HepG2 (cell line): ENCODE measurements around the gene HTR6. TPM values are rescaled to one million over a fixed set of nuclear protein-coding genes. Genes with fewer than 3 reads are reported as not detected.

ENCODE experiments used
- ATAC-seq: fragments of 200-7000 bp; cut with Tn5 transposase; 3 replicates; pipeline ENCODE4 v1.9.1; 2020; ENCODE audit warnings: mild to moderate bottlenecking, moderate library complexity
- BruUV-seq: library from RNA; stranded (reverse); fragments of 400-500 nt; replicated peaks from 2 replicates; lab custom pipeline; 2021; lab: Mats Ljungman, UMichigan
- CTCF ChIA-PET: fragments of 300-600 bp; formaldehyde crosslinking; extraction: SDS; loops from one replicate; lab custom pipeline; 2021; ENCODE audit warnings: low total read pairs, inconsistent platforms, low intra/inter-chr PET ratio; lab: Yijun Ruan, JAX
- POLR2A ChIA-PET: fragments of 350-600 bp; sonication (Branson Sonifier 250); formaldehyde crosslinking; loops from one replicate; lab custom pipeline; 2020; ENCODE audit warnings: antibody characterized with exemption, inconsistent platforms; lab: Yijun Ruan, JAX
- DNase-seq: peaks from one replicate; pipeline ENCODE4 v3.0.0-alpha.2; 2015; ENCODE audit warnings: low spot score
- FAIRE-seq: peaks from 3 replicates; lab custom pipeline; 2011; peaks lifted over from hg19 to GRCh38; lab: Jason Lieb, UNC
- H2AFZ ChIP-seq: one replicate; pipeline ENCODE4 v1.6.1; 2011; ENCODE audit warnings: low read length, inconsistent platforms
- H3K27ac ChIP-seq: fragments of 300-600 bp; 3 replicates; pipeline ENCODE4 v1.8.0; 2011; ENCODE audit warnings: mixed run types, mild to moderate bottlenecking, mixed read lengths, low read length, inconsistent platforms; ENCODE audit not compliant: insufficient read depth; ENCODE audit errors: extremely low read length
- H3K27me3 ChIP-seq, 2 experiments: fragments of 200-600 bp in 1 of 2; 2 replicates in 1 of 2; 3 replicates in 1 of 2; pipeline versions ENCODE4 v1.6.0 to v1.8.0; 2011; ENCODE audit warnings: low read length in 2 of 2, mild to moderate bottlenecking in 2 of 2, moderate library complexity in 2 of 2, inconsistent platforms in 1 of 2; ENCODE audit not compliant: insufficient read depth in 2 of 2, control insufficient read depth in 1 of 2
- H3K36me3 ChIP-seq, 2 experiments: fragments of 200-600 bp in 1 of 2; replicated peaks in 1 of 2; 2 replicates in 1 of 2; 3 replicates in 1 of 2; pipeline versions ENCODE4 v1.5.1 to v1.8.0; 2011; ENCODE audit warnings: low read length in 2 of 2, inconsistent platforms in 1 of 2; ENCODE audit not compliant: insufficient read depth in 2 of 2, control insufficient read depth in 1 of 2
- H3K4me1 ChIP-seq: 2 replicates; pipeline ENCODE4 v1.5.1; 2012; ENCODE audit warnings: low read length, inconsistent platforms; ENCODE audit not compliant: insufficient read depth
- H3K4me2 ChIP-seq: 2 replicates; pipeline ENCODE4 v1.6.0; 2011; ENCODE audit warnings: low read depth, low read length, inconsistent platforms
- H3K4me3 ChIP-seq, 3 experiments: fragments of 200-600 bp in 1 of 3; sonication (generic), shearing (Covaris generic) in 1 of 3; replicated peaks in 1 of 3; 2 replicates each; pipeline ENCODE4 v1.5.1; 2011 to 2016; ENCODE audit warnings: low read length in 3 of 3, inconsistent platforms in 2 of 3, low read depth in 2 of 3, mild to moderate bottlenecking in 2 of 3, control low read depth in 1 of 3, mixed read lengths in 1 of 3; ENCODE audit not compliant: insufficient read depth in 1 of 3
- H3K79me2 ChIP-seq: one replicate; pipeline ENCODE4 v1.6.1; 2011; ENCODE audit warnings: low read length, inconsistent platforms; ENCODE audit not compliant: insufficient read depth
- H3K9ac ChIP-seq: 2 replicates; pipeline ENCODE4 v1.6.0; 2011; ENCODE audit warnings: mild to moderate bottlenecking, low read depth, low read length, inconsistent platforms; ENCODE audit not compliant: insufficient read depth
- H3K9me3 ChIP-seq: 2 replicates; pipeline ENCODE4 v1.5.1; 2012; ENCODE audit warnings: mild to moderate bottlenecking, low read length
- H4K20me1 ChIP-seq: 2 replicates; pipeline ENCODE4 v1.6.0; 2011; ENCODE audit warnings: inconsistent platforms, mild to moderate bottlenecking, low read length, moderate library complexity; ENCODE audit not compliant: insufficient read depth
- ATF7-NPFF ChIP-seq: sonication (generic); formaldehyde crosslinking; IDR thresholded peaks from 2 replicates; pipeline ENCODE4 v1.8.1; 2023; ENCODE audit warnings: mild to moderate bottlenecking, low read depth, missing genetic modification reagents, moderate library complexity
- EEA1 ChIP-seq: sonication (generic); formaldehyde crosslinking; IDR thresholded peaks from 2 replicates; pipeline ENCODE4 v1.5.1; 2020; ENCODE audit warnings: mild to moderate bottlenecking, missing genetic modification reagents, borderline replicate concordance
- FOSL2 ChIP-seq: sonication (generic); formaldehyde crosslinking; IDR thresholded peaks from 2 replicates; pipeline ENCODE4 v1.4.0; 2020; ENCODE audit warnings: missing genetic modification reagents
- FOXP1 ChIP-seq, 2 experiments: fragments of 450-650 bp in 1 of 2; IDR thresholded peaks; 2 replicates each; pipeline ENCODE4 v1.6.1; 2017 to 2018; ENCODE audit warnings: antibody characterized with exemption in 1 of 2
- NFKB2 ChIP-seq: sonication (generic); formaldehyde crosslinking; IDR thresholded peaks from 2 replicates; pipeline ENCODE4 v1.4.0; 2020; ENCODE audit warnings: missing genetic modification reagents, borderline replicate concordance
- RAD21 ChIP-seq: fragments of 450-650 bp; formaldehyde crosslinking; IDR thresholded peaks from 2 replicates; pipeline ENCODE4 v1.5.0; 2020; ENCODE audit warnings: mild to moderate bottlenecking
- SAP130 ChIP-seq: IDR thresholded peaks from 2 replicates; pipeline ENCODE4 v1.6.1; 2016; ENCODE audit warnings: low read depth
- TCF7 ChIP-seq: sonication (generic); IDR thresholded peaks from 2 replicates; pipeline ENCODE4 v1.6.1; 2016; ENCODE audit warnings: antibody characterized with exemption, low read depth
- ZNF20 ChIP-seq: sonication (generic); formaldehyde crosslinking; IDR thresholded peaks from 2 replicates; pipeline ENCODE4 v1.4.0; 2020; ENCODE audit warnings: mild to moderate bottlenecking, moderate library complexity, missing genetic modification reagents
- WGBS: methylation state at CpG from one replicate; pipeline ENCODE4 v1.1.6; 2017; ENCODE audit warnings: low lambda C conversion rate; 5-methylcytosine and 5-hydroxymethylcytosine counted together
- in situ Hi-C: cut with HindIII; loops from 2 replicates; pipeline ENCODE4 v1.10.0; 2017; ENCODE audit warnings: low pct_unique_long_range_greater_than_20kb; ENCODE audit not compliant: extremely low pct_ligation_motif_present
- intact Hi-C: fragments of 100-400 bp; cut with micrococcal nuclease; formaldehyde crosslinking; loops from one replicate; pipeline ENCODE4 v1.10.0; 2022; ENCODE audit not compliant: unreplicated experiment
- polyA plus RNA-seq, 8 experiments: library from polyadenylated mRNA; depleted of rRNA in 3 of 8; stranded (reverse) in 7 of 8; unstranded in 1 of 8; fragments of >200 nt; fragmentation: Illumina TruSeq in 4 of 8; extraction: Trizol in 4 of 8; gene quantifications; 2 replicates each; pipeline versions ENCODE4 v1.2.1 to v1.2.3, GENCODE V29; 2011 to 2016; ENCODE audit warnings: low read depth in 4 of 8, missing spikeins in 1 of 8, mixed read lengths in 1 of 8; ENCODE audit not compliant: insufficient read depth in 1 of 8
- total RNA-seq, 5 experiments: library from RNA; depleted of rRNA; stranded (reverse); fragments of >200 nt; fragmentation: Illumina TruSeq; extraction: Trizol; gene quantifications; 2 replicates each; pipeline ENCODE4 v1.2.3, GENCODE V29; 2016; ENCODE audit warnings: low read depth in 1 of 5
- TF ChIP-seq, protein P1 (sequence below): IDR thresholded peaks from 2 replicates; pipeline ENCODE4 v1.6.1; 2016; ENCODE audit warnings: missing compliant biosample characterization, missing genetic modification reagents, borderline replicate concordance
- TF ChIP-seq, protein P2 (sequence below): sonication (generic); formaldehyde crosslinking; IDR thresholded peaks from 2 replicates; pipeline ENCODE4 v1.5.0; 2020; ENCODE audit warnings: mild to moderate bottlenecking, missing genetic modification reagents
- TF ChIP-seq, protein P3 (sequence below): sonication (generic); formaldehyde crosslinking; IDR thresholded peaks from 2 replicates; pipeline ENCODE4 v1.4.0; 2020; ENCODE audit warnings: missing genetic modification reagents
- TF ChIP-seq, protein P4 (sequence below): sonication (generic); formaldehyde crosslinking; IDR thresholded peaks from 2 replicates; pipeline ENCODE4 v1.9.0; 2021; ENCODE audit warnings: missing genetic modification reagents, mild to moderate bottlenecking, borderline replicate concordance
- TF ChIP-seq, protein P5 (sequence below): sonication (generic); formaldehyde crosslinking; IDR thresholded peaks from 2 replicates; pipeline ENCODE4 v1.8.1; 2023; ENCODE audit warnings: mild to moderate bottlenecking, inconsistent platforms, moderate library complexity, missing genetic modification reagents, borderline replicate concordance

The HTR6 gene
- total and polyA plus RNA-seq, 2 of the 13 experiments (the other 11 are each of a cell fraction or from before 2014, with no cell fraction given), result 0.04 TPM; not detected in 1

DNA sequence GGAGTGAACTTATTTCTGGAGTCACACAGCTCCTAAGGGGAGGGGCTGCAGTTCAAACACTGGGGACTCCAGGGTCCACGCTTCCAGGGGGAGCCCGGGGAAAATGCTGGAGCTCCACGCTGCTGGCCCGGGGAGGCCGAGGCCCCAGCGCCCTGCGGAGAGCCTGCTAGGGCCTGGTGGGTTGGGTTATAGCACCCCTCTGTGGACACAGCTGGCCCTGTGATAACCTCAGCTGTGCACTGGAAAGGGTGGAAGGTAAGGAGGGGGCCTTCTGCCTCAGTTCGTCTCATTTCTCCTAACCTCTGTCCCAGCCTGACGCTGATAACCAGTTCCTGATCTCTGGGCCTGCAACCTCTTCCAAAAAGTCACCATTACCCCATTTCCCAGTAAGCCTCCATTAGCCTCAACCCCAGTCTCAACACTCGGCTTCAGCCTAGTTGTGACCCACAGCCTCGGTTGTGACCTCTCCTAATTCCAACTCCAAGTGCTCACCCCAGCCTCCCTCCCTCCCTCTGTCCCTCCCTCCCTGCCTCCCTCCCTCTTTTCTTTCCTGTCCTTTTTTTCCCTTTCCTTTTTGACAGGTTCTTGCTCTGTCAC is 13.4 kb upstream of the HTR6 start (continued):
- peak; percentile 95 for TF ChIP-seq RAD21
- TF ChIP-seq, protein P1, sequence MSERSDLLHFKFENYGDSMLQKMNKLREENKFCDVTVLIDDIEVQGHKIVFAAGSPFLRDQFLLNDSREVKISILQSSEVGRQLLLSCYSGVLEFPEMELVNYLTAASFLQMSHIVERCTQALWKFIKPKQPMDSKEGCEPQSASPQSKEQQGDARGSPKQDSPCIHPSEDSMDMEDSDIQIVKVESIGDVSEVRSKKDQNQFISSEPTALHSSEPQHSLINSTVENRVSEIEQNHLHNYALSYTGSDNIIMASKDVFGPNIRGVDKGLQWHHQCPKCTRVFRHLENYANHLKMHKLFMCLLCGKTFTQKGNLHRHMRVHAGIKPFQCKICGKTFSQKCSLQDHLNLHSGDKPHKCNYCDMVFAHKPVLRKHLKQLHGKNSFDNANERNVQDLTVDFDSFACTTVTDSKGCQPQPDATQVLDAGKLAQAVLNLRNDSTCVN (CRISPR knock-in tag), result 0 out of 2 replicates have a peak, but pooled peaks have one; percentile 43

DNA sequence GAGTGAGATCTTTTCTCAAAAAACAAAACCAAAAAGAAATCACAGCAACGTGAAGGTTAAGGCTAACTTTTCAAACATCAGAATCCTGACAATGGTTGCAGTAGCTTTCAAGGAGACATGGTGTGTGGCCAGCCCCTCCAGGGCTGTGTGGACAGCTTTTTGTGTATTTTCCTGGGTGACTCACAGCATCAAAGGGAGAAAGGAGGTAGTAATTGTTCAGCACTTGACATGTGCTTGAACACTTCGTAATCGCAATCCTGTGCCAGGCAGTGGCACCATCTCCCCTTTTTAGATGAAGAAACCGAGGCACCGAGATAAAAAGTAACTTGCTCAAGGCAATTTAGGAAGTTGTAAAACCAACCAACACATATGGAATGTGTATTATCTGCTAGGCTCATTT is 10.3 kb upstream of the HTR6 start:
- BruUV-seq, result no TSS peak
- ATAC-seq (peak; percentile 5; the same call in 1 of the 3 replicates), FAIRE-seq (no peak), DNase-seq (peak; percentile 39)
- Histone ChIP-seq H2AFZ (no peak overlapping the region), H3K4me1 (peaks cover 27% of the 10 kb centered on the region), H3K9ac (no peak overlapping the region), H3K27ac (no peak overlapping the region), H3K9me3 (no peaks in the 10 kb centered on the region), H3K27me3 (no peaks in the 10 kb centered on the region), H4K20me1 (no peaks in the 10 kb centered on the region), H3K4me2 (no peak overlapping the region), H3K36me3 (no peaks in the 10 kb centered on the region), H3K4me3 (no peak overlapping the region), H3K79me2 (no peaks in the 10 kb centered on the region)
- 65% methylated on average over 5 of the region's 5 CpGs for WGBS
- ChIA-PET POLR2A (interaction anchor here (1.5 kb wide), 1 partner anchor 342 kb away, joined by 4 read pairs; the partner anchor contains the start of genes AKR7A2 and SLC66A1), CTCF (interaction anchor here (1.2 to 2.1 kb wide), 4 partner anchors 263 to 313 kb away, joined by 3 to 9 read pairs (median 4); no protein-coding TSS in a partner anchor)
- intact Hi-C loops, result no loop called here
- in situ Hi-C loops, result no loop called here
- TF ChIP-seq, protein P2, sequence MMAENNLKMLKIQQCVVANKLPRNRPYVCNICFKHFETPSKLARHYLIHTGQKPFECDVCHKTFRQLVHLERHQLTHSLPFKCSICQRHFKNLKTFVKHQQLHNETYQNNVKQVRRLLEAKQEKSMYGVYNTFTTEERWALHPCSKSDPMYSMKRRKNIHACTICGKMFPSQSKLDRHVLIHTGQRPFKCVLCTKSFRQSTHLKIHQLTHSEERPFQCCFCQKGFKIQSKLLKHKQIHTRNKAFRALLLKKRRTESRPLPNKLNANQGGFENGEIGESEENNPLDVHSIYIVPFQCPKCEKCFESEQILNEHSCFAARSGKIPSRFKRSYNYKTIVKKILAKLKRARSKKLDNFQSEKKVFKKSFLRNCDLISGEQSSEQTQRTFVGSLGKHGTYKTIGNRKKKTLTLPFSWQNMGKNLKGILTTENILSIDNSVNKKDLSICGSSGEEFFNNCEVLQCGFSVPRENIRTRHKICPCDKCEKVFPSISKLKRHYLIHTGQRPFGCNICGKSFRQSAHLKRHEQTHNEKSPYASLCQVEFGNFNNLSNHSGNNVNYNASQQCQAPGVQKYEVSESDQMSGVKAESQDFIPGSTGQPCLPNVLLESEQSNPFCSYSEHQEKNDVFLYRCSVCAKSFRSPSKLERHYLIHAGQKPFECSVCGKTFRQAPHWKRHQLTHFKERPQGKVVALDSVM, result no peak
- TF ChIP-seq FOXP1 (IDR thresholded peaks at IDR 0.05) (no peak), FOXP1 (CRISPR knock-in tag; IDR thresholded peaks at IDR 0.05) (no peak), ATF7-NPFF (CRISPR knock-in tag) (no peak), TCF7 (peak; percentile 44; the same call in 1 of the 2 replicates), ZNF20 (CRISPR knock-in tag) (no peak), FOSL2 (CRISPR knock-in tag) (peak; percentile 84), SAP130 (CRISPR knock-in tag) (peak; percentile 33; the same call in 1 of the 2 replicates), EEA1 (no peak), NFKB2 (CRISPR knock-in tag) (no peak)
- TF ChIP-seq, protein P3, sequence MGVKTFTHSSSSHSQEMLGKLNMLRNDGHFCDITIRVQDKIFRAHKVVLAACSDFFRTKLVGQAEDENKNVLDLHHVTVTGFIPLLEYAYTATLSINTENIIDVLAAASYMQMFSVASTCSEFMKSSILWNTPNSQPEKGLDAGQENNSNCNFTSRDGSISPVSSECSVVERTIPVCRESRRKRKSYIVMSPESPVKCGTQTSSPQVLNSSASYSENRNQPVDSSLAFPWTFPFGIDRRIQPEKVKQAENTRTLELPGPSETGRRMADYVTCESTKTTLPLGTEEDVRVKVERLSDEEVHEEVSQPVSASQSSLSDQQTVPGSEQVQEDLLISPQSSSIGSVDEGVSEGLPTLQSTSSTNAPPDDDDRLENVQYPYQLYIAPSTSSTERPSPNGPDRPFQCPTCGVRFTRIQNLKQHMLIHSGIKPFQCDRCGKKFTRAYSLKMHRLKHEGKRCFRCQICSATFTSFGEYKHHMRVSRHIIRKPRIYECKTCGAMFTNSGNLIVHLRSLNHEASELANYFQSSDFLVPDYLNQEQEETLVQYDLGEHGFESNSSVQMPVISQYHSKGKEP (CRISPR knock-in tag), result no peak
- TF ChIP-seq, protein P4, sequence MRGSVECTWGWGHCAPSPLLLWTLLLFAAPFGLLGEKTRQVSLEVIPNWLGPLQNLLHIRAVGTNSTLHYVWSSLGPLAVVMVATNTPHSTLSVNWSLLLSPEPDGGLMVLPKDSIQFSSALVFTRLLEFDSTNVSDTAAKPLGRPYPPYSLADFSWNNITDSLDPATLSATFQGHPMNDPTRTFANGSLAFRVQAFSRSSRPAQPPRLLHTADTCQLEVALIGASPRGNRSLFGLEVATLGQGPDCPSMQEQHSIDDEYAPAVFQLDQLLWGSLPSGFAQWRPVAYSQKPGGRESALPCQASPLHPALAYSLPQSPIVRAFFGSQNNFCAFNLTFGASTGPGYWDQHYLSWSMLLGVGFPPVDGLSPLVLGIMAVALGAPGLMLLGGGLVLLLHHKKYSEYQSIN, result no peak
- TF ChIP-seq, protein P5, sequence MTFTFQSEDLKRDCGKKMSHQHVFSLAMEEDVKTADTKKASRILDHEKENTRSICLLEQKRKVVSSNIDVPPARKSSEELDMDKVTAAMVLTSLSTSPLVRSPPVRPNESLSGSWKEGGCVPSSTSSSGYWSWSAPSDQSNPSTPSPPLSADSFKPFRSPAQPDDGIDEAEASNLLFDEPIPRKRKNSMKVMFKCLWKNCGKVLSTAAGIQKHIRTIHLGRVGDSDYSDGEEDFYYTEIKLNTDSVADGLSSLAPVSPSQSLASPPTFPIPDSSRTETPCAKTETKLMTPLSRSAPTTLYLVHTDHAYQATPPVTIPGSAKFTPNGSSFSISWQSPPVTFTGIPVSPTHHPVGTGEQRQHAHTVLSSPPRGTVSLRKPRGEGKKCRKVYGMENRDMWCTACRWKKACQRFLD (CRISPR knock-in tag), result no peak
